GM18858 (cell line): ENCODE measurements around the gene SULF2.
"Not testable (repeated sequence)": the region's sequence is repeated elsewhere in the genome, so short reads cannot be mapped to it uniquely, and the experiment has no call there.

Experiments
- ATAC-seq: cut with Tn5 transposase; IDR thresholded peaks from one replicate; pipeline ENCODE4 v1.9.1; 2021; ENCODE audit not compliant: unreplicated experiment

Gene SULF2

GRCh38 chr20:47785311-47785853 lies at the start of gene SULF2:
SULF2 (minus strand) TSS chr20:47785481; CDS start chr20:47757363, 28,118 bp downstream.
- no peak for ATAC-seq

- not testable (repeated sequence) for ATAC-seq
Measured at GRCh38 chr20:47831675-47832074, 46.4 kb upstream of the SULF2 start.

GRCh38 chr20:47826716-47827115 lies 41.4 kb upstream of the SULF2 start:
- not testable (repeated sequence) for ATAC-seq

GRCh38 chr20:47826006-47826405 lies 40.7 kb upstream of the SULF2 start:
- not testable (repeated sequence) for ATAC-seq

- no peak for ATAC-seq
Measured at GRCh38 chr20:47825011-47825762, 39.9 kb upstream of the SULF2 start.

GRCh38 chr20:47823941-47824340 lies 38.7 kb upstream of the SULF2 start:
- not testable (repeated sequence) for ATAC-seq

GRCh38 chr20:47821481-47822100 lies 36.3 kb upstream of the SULF2 start:
- no peak for ATAC-seq

GRCh38 chr20:47818996-47819609 lies 33.8 kb upstream of the SULF2 start:
- no peak for ATAC-seq

- no peak for ATAC-seq
Measured at GRCh38 chr20:47818466-47818865, 33.2 kb upstream of the SULF2 start.

GRCh38 chr20:47818016-47818415 lies 32.7 kb upstream of the SULF2 start:
- ATAC-seq = no peak

- ATAC-seq = no peak
Measured at GRCh38 chr20:47817573-47817972, 32.3 kb upstream of the SULF2 start.

- ATAC-seq = no peak
Measured at GRCh38 chr20:47816487-47817451, 31.5 kb upstream of the SULF2 start.

GRCh38 chr20:47815866-47816265 lies 30.6 kb upstream of the SULF2 start:
- ATAC-seq = no peak

- ATAC-seq = no peak
Measured at GRCh38 chr20:47815416-47815806, 30.1 kb upstream of the SULF2 start.

GRCh38 chr20:47814632-47815415 lies 29.5 kb upstream of the SULF2 start:
- ATAC-seq = no peak

GRCh38 chr20:47810721-47811347 lies 25.6 kb upstream of the SULF2 start:
- no peak for ATAC-seq

- no peak for ATAC-seq
Measured at GRCh38 chr20:47810116-47810677, 24.9 kb upstream of the SULF2 start.

GRCh38 chr20:47809161-47809960 lies 24.1 kb upstream of the SULF2 start:
- ATAC-seq = no peak
